HEK293 (cell line): ENCODE data around the gene PCDH1.

ENCODE experiments used
- BCL11A ChIP-seq: fragments of 450-650 bp; formaldehyde crosslinking; IDR thresholded peaks from 2 replicates; pipeline ENCODE4 v1.5.1; 2016; ENCODE audit warnings: low read depth, missing biosample characterization, missing genetic modification characterization
- KLF10 ChIP-seq: fragments of 450-650 bp; IDR thresholded peaks from 2 replicates; pipeline ENCODE4 v1.5.1; 2018; ENCODE audit warnings: missing biosample characterization, mild to moderate bottlenecking, missing genetic modification characterization
- MYNN ChIP-seq: fragments of 450-650 bp; formaldehyde crosslinking; IDR thresholded peaks from 2 replicates; pipeline ENCODE4 v1.5.1; 2016; ENCODE audit warnings: missing biosample characterization, missing genetic modification characterization, borderline replicate concordance
- PRDM10 ChIP-seq: fragments of 450-650 bp; formaldehyde crosslinking; IDR thresholded peaks from 2 replicates; pipeline ENCODE4 v1.5.1; 2016; ENCODE audit warnings: missing biosample characterization, missing genetic modification characterization
- ZNF302 ChIP-seq: fragments of 450-650 bp; formaldehyde crosslinking; IDR thresholded peaks from 2 replicates; pipeline ENCODE4 v1.5.1; 2016; ENCODE audit warnings: missing biosample characterization, missing genetic modification characterization, low read depth
- ZNF394 ChIP-seq: fragments of 450-650 bp; formaldehyde crosslinking; IDR thresholded peaks from 2 replicates; pipeline ENCODE4 v1.5.1; 2016; ENCODE audit warnings: missing biosample characterization, missing genetic modification characterization, mild to moderate bottlenecking, moderate library complexity, borderline replicate concordance
- ZNF449 ChIP-seq: fragments of 450-650 bp; formaldehyde crosslinking; IDR thresholded peaks from 2 replicates; pipeline ENCODE4 v1.5.1; 2017; ENCODE audit warnings: missing biosample characterization, mild to moderate bottlenecking, missing genetic modification characterization, moderate library complexity
- TF ChIP-seq, protein P1 (sequence below): fragments of 450-650 bp; formaldehyde crosslinking; IDR thresholded peaks from 2 replicates; pipeline ENCODE4 v1.5.1; 2016; ENCODE audit warnings: missing biosample characterization, missing genetic modification characterization
- TF ChIP-seq, protein P2 (sequence below): fragments of 450-650 bp; formaldehyde crosslinking; conservative IDR thresholded peaks from 2 replicates; pipeline ENCODE4 v1.5.1; 2016; ENCODE audit warnings: low read depth, missing biosample characterization, missing genetic modification characterization

- no peak for TF ChIP-seq MYNN
- no peak for TF ChIP-seq BCL11A (tag by site-specific recombination)
- TF ChIP-seq, protein P1, sequence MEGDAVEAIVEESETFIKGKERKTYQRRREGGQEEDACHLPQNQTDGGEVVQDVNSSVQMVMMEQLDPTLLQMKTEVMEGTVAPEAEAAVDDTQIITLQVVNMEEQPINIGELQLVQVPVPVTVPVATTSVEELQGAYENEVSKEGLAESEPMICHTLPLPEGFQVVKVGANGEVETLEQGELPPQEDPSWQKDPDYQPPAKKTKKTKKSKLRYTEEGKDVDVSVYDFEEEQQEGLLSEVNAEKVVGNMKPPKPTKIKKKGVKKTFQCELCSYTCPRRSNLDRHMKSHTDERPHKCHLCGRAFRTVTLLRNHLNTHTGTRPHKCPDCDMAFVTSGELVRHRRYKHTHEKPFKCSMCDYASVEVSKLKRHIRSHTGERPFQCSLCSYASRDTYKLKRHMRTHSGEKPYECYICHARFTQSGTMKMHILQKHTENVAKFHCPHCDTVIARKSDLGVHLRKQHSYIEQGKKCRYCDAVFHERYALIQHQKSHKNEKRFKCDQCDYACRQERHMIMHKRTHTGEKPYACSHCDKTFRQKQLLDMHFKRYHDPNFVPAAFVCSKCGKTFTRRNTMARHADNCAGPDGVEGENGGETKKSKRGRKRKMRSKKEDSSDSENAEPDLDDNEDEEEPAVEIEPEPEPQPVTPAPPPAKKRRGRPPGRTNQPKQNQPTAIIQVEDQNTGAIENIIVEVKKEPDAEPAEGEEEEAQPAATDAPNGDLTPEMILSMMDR (tag by site-specific recombination) = no peak
- no peak for TF ChIP-seq PRDM10 (tag by site-specific recombination)
- TF ChIP-seq ZNF394 = no peak
- TF ChIP-seq ZNF449 (tag by site-specific recombination) = no peak
- TF ChIP-seq, protein P2, sequence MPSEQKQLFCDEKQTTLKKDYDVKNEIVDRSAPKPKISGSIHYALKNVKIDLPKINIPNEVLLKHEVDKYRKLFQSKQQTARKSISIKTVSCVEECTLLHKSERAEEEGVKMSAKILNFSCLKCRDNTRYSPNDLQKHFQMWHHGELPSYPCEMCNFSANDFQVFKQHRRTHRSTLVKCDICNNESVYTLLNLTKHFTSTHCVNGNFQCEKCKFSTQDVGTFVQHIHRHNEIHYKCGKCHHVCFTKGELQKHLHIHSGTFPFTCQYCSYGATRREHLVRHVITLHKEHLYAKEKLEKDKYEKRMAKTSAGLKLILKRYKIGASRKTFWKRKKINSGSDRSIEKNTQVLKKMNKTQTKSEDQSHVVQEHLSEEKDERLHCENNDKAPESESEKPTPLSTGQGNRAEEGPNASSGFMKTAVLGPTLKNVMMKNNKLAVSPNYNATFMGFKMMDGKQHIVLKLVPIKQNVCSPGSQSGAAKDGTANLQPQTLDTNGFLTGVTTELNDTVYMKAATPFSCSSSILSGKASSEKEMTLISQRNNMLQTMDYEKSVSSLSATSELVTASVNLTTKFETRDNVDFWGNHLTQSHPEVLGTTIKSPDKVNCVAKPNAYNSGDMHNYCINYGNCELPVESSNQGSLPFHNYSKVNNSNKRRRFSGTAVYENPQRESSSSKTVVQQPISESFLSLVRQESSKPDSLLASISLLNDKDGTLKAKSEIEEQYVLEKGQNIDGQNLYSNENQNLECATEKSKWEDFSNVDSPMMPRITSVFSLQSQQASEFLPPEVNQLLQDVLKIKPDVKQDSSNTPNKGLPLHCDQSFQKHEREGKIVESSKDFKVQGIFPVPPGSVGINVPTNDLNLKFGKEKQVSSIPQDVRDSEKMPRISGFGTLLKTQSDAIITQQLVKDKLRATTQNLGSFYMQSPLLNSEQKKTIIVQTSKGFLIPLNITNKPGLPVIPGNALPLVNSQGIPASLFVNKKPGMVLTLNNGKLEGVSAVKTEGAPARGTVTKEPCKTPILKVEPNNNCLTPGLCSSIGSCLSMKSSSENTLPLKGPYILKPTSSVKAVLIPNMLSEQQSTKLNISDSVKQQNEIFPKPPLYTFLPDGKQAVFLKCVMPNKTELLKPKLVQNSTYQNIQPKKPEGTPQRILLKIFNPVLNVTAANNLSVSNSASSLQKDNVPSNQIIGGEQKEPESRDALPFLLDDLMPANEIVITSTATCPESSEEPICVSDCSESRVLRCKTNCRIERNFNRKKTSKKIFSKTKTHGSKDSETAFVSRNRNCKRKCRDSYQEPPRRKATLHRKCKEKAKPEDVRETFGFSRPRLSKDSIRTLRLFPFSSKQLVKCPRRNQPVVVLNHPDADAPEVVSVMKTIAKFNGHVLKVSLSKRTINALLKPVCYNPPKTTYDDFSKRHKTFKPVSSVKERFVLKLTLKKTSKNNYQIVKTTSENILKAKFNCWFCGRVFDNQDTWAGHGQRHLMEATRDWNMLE (tag by site-specific recombination) = no peak
- TF ChIP-seq KLF10 = no peak
- TF ChIP-seq ZNF302 (tag by site-specific recombination) = no peak
Measured at GRCh38 chr5:141879426-141879759, 1.2 kb upstream of the PCDH1 start.
